GM10248 (cell line): ENCODE measurements around the gene MOB3B.

Source experiments
- CTCF ChIA-PET: fragments of 300-600 bp; sonication (Branson Sonifier 250); formaldehyde crosslinking; extraction: SDS; loops from one replicate; lab custom pipeline; 2021; ENCODE audit warnings: antibody characterized with exemption; lab: Yijun Ruan, JAX
- POLR2A ChIA-PET: fragments of 350-650 bp; sonication (Branson Sonifier 250); formaldehyde crosslinking; extraction: SDS; loops from one replicate; lab custom pipeline; 2020; ENCODE audit warnings: antibody characterized with exemption; lab: Yijun Ruan, JAX
- DNase-seq: peaks from one replicate; pipeline ENCODE4 v3.0.0; 2012; ENCODE audit errors: extremely low spot score
- TF ChIP-seq, protein P1 (sequence below): IDR thresholded peaks from 2 replicates; pipeline ENCODE4 v1.5.1; 2012; ENCODE audit warnings: mild to moderate bottlenecking, low read depth; ENCODE audit errors: extremely low read depth, missing control alignments, control extremely low read depth

Gene MOB3B

GRCh38 chr9:27561685-27562084 lies 32.1 kb upstream of the MOB3B start:
- DNase-seq, result no peak
- ChIA-PET POLR2A (no interaction called here), CTCF (interaction anchor here (1.5 to 1.6 kb wide), 2 partner anchors 14 to 229 kb away, joined by 4 to 5 read pairs; no protein-coding TSS in a partner anchor)
- TF ChIP-seq, protein P1, sequence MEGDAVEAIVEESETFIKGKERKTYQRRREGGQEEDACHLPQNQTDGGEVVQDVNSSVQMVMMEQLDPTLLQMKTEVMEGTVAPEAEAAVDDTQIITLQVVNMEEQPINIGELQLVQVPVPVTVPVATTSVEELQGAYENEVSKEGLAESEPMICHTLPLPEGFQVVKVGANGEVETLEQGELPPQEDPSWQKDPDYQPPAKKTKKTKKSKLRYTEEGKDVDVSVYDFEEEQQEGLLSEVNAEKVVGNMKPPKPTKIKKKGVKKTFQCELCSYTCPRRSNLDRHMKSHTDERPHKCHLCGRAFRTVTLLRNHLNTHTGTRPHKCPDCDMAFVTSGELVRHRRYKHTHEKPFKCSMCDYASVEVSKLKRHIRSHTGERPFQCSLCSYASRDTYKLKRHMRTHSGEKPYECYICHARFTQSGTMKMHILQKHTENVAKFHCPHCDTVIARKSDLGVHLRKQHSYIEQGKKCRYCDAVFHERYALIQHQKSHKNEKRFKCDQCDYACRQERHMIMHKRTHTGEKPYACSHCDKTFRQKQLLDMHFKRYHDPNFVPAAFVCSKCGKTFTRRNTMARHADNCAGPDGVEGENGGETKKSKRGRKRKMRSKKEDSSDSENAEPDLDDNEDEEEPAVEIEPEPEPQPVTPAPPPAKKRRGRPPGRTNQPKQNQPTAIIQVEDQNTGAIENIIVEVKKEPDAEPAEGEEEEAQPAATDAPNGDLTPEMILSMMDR, result no peak

- CTCF ChIA-PET, result interaction anchor here (1.2 to 1.9 kb wide), 7 partner anchors 9 to 228 kb away, joined by 3 to 14 read pairs (median 5); partner anchors contain the start of genes C9orf72 and MOB3B
- POLR2A ChIA-PET, result interaction anchor here (1.0 kb wide), 1 partner anchor 12 kb away, joined by 3 read pairs; the partner anchor contains the start of gene C9orf72
- no peak for DNase-seq
- TF ChIP-seq, protein P1, result no peak
These were observed 30.8 kb upstream of the MOB3B start for GRCh38 chr9:27560457-27560856.

DNA sequence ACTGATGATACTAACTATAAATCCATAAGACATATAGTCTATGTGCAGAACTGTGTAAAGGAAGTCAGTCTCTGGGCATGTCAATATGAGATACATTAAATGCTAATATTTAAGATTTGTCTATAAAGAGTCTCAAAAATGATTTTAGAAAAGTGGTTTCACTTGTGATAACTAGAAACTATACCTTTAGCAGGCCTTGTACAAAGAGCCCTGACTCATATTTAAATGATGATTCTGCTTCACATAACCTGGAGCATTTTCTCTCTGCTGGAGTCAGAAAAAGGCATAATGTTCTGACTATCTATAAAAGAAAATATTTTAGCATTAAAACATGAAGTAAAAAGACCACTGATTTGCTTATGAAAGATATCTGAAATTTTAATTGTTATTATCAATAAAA lies 28.7 kb upstream of the MOB3B start:
- TF ChIP-seq, protein P1, result no peak
- DNase-seq, result no peak
- POLR2A ChIA-PET, result no interaction called here
- CTCF ChIA-PET, result no interaction called here

DNA sequence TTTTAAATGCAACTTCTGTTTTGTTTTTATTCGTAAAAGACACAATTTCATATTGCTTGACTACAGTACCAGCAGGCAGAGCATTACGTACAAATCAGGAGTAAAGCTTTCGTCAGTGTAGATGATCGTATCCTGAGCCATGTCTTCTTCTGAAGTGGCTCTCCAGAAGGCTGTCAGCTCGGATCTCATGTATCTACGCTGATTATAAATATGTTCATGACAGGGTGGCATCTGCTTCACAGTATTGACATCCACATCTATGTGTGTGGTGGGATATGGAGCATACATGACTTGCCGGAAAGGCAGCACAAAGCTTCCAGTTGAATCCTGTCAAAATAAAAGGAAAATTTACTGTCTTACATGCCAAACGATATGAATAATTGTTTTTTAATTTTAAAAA lies 26.9 kb upstream of the MOB3B start:
- TF ChIP-seq, protein P1, result no peak
- ChIA-PET CTCF (interaction anchor here (1.0 to 1.1 kb wide), 2 partner anchors 16 to 224 kb away, joined by 3 read pairs; no protein-coding TSS in a partner anchor), POLR2A (no interaction called here)
- DNase-seq, result no peak

DNA sequence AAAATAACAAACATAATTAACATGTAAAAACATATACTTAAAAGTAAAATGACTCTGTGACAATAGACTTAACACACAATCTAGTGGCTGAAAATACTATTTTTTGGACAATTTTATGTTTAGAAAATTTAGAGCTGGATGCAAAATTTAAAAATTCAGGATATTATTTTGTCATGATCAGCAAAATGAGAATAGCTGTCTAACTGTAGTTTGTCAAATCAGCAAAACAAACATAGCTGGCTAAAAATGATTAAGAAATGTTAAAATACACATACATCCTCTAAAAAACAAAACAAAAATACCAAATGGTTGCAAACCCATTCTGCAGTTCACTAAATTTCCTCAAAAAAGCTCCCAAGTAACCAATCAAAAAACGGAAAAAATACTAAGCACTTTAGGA lies 25.1 kb upstream of the MOB3B start:
- TF ChIP-seq, protein P1, result no peak
- no peak for DNase-seq
- POLR2A ChIA-PET, result no interaction called here
- CTCF ChIA-PET, result interaction anchor here (1.3 kb wide), 1 partner anchor 14 kb away, joined by 3 read pairs; no protein-coding TSS in a partner anchor

- DNase-seq, result no peak
- CTCF ChIA-PET, result interaction anchor here (0.7 to 4.8 kb wide), 3 partner anchors 19 to 217 kb away, joined by 3 to 41 read pairs (median 11); partner anchors contain the start of gene MOB3B
- TF ChIP-seq, protein P1, result no peak
- POLR2A ChIA-PET, result interaction anchor here (0.7 kb wide), 1 partner anchor 18 kb away, joined by 4 read pairs; no protein-coding TSS in a partner anchor
These were observed 19.7 kb upstream of the MOB3B start for GRCh38 chr9:27549196-27549755.
